Measurements from ENCODE around the gene GSTK1.

Gene GSTK1

DNA sequence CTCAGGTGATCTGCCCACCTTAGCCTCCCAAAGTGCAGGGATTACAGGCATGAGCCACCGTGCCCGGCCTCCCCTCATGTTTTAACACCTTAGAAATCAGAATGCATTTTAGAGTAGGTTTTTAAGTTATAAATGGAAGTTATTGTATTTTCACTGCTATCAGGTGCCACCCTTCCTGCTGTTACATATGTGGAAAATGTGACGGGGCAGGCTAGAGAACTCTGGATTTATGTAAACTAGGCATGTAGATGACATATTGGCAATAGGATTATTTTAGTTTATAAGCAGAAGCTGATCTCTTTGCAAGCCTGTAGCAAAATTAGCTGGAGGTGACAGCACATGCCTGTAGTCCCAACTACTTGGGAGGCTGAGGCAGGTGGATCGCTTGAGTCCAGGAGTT, 27.1 kb downstream of the GSTK1 start:
- Histone ChIP-seq H4K20me1 (ENCODE audit: low read depth, low read length) (no peaks in the 10 kb centered on the region), H3F3A (ENCODE audit: insufficient read depth) (no peaks in the 10 kb centered on the region), H3K27ac (ENCODE audit: low read depth, low read length) (no peak overlapping the region), H3K9me3 (ENCODE audit: insufficient read depth, low read length) (no peaks in the 10 kb centered on the region), H3K4me2 (ENCODE audit: low read depth, low read length, poor library complexity, severe bottlenecking) (peak overlapping the region; percentile 93), H3K27me3 (ENCODE audit: low read length) (no peaks in the 10 kb centered on the region), H3K9ac (ENCODE audit: low read length) (no peak overlapping the region), H3K79me2 (ENCODE audit: insufficient read depth, low read length) (peaks cover 36% of the 10 kb centered on the region), H2AFZ (ENCODE audit: low read depth, low read length, severe bottlenecking) (no peak overlapping the region), H3K9me2 (replicated peaks; ENCODE audit: insufficient read depth, low read length) (no peaks in the 10 kb centered on the region), H3K4me3 (ENCODE audit: insufficient read depth, low read length, poor library complexity, severe bottlenecking) (no peak overlapping the region), H3K36me3 (ENCODE audit: low read length) (peaks cover 20% of the 10 kb centered on the region; the same call in 1 of the 2 replicates)
- TF ChIP-seq EZH2phosphoT487 (conservative IDR thresholded peaks at IDR 0.05; ENCODE audit: low read length) (no peak), CTCF (IDR thresholded peaks at IDR 0.05; ENCODE audit: insufficient read depth, low read length, poor library complexity, severe bottlenecking) (no peak)

DNA sequence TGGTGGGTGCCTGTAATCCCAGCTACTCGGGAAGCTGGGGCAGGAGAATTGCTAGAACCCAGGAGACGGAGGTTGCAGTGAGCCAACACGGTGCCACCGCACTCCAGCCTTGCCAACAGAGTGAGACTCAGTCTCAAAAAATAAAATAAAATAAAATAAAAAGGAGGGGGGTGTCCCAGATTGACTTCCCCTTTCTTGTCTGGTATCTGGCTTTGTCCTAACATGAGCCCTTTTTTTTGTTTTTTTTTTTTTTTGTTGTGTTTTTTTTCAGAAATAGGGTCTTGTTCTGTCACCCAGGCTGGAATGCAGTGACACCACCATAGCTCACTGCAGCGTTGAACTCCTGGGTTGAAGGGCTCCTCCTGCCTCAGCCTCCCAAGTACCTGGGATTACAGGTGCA, 29.6 kb downstream of the GSTK1 start:
- no peak for TF ChIP-seq EZH2phosphoT487 (conservative IDR thresholded peaks at IDR 0.05; ENCODE audit: low read length)
- no peaks in the 10 kb centered on the region for H3K27me3 ChIP-seq (ENCODE audit: low read length)

DNA sequence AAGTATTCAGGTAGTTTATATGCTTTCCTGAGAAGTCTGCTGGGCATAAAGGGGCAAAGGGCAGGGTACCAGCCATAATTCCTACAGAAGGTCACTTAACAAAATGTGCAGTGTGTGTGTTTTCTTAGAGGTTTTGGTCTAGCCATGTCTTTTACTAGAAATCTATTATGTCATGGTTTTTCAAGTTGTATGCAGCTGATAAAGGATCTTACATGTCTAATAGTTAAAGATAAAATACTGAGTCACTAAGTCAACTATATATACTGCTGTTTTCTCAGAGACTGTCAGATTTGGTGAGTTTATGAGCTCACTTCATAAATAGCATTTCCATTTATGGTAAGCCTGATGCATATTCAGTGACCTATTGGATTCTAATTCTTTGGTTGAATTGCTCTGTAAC, 32.6 kb downstream of the GSTK1 start:
- Histone ChIP-seq H3F3A (ENCODE audit: insufficient read depth) (no peaks in the 10 kb centered on the region), H3K27me3 (ENCODE audit: low read length) (no peaks in the 10 kb centered on the region), H3K27ac (ENCODE audit: low read depth, low read length) (no peak overlapping the region), H4K20me1 (ENCODE audit: low read depth, low read length) (no peaks in the 10 kb centered on the region), H2AFZ (ENCODE audit: low read depth, low read length, severe bottlenecking) (no peak overlapping the region), H3K4me2 (ENCODE audit: low read depth, low read length, poor library complexity, severe bottlenecking) (no peak overlapping the region), H3K4me3 (ENCODE audit: insufficient read depth, low read length, poor library complexity, severe bottlenecking) (no peak overlapping the region), H3K36me3 (ENCODE audit: low read length) (peaks cover 55% of the 10 kb centered on the region), H3K9ac (ENCODE audit: low read length) (no peak overlapping the region), H3K79me2 (ENCODE audit: insufficient read depth, low read length) (peaks cover 27% of the 10 kb centered on the region), H3K9me3 (ENCODE audit: insufficient read depth, low read length) (no peaks in the 10 kb centered on the region), H3K9me2 (replicated peaks; ENCODE audit: insufficient read depth, low read length) (no peaks in the 10 kb centered on the region)
- no peak for TF ChIP-seq EZH2phosphoT487 (conservative IDR thresholded peaks at IDR 0.05; ENCODE audit: low read length)
- no peak for TF ChIP-seq CTCF (IDR thresholded peaks at IDR 0.05; ENCODE audit: insufficient read depth, low read length, poor library complexity, severe bottlenecking)

More for the DNA sequence above, 29.6 kb downstream of the GSTK1 start:
- no peak overlapping the region for H3K4me2 ChIP-seq (ENCODE audit: low read depth, low read length, poor library complexity, severe bottlenecking)
- no peak overlapping the region for H2AFZ ChIP-seq (ENCODE audit: low read depth, low read length, severe bottlenecking)
- H3K27ac ChIP-seq (ENCODE audit: low read depth, low read length) = no peak overlapping the region
- H3K79me2 ChIP-seq (ENCODE audit: insufficient read depth, low read length) = peaks cover 47% of the 10 kb centered on the region
- H3K9me3 ChIP-seq (ENCODE audit: insufficient read depth, low read length) = no peaks in the 10 kb centered on the region
- peaks cover 38% of the 10 kb centered on the region for H3K36me3 ChIP-seq (ENCODE audit: low read length)
- H3F3A ChIP-seq (ENCODE audit: insufficient read depth) = no peaks in the 10 kb centered on the region
- H3K4me3 ChIP-seq (ENCODE audit: insufficient read depth, low read length, poor library complexity, severe bottlenecking) = no peak overlapping the region
- H3K9ac ChIP-seq (ENCODE audit: low read length) = no peak overlapping the region
- no peaks in the 10 kb centered on the region for H4K20me1 ChIP-seq (ENCODE audit: low read depth, low read length)
- H3K9me2 ChIP-seq (replicated peaks; ENCODE audit: insufficient read depth, low read length) = no peaks in the 10 kb centered on the region

DNA sequence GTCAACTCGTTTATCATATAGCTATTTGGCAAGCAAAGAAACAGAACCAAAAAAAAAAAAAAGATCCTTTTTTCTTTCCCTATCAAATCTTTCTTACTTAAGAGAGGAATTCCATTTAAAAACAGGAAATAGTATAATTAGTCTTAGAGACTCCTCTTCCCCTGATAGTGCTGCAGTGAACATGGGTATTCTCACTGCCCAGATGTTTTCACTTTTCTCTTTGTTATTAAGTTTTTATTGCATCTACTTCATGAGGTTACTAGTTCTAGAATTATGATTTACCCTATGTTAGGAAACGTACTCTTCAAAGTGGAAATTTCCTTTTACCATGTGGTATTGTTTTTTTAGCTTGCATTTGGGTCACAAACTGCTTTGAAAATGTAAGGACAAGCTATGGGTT, 33.4 kb downstream of the GSTK1 start:
- Histone ChIP-seq H3K27me3 (ENCODE audit: low read length) (no peaks in the 10 kb centered on the region), H4K20me1 (ENCODE audit: low read depth, low read length) (no peaks in the 10 kb centered on the region), H3K36me3 (ENCODE audit: low read length) (peaks cover 54% of the 10 kb centered on the region), H3K79me2 (ENCODE audit: insufficient read depth, low read length) (peaks cover 21% of the 10 kb centered on the region; the same call in 1 of the 2 replicates), H3F3A (ENCODE audit: insufficient read depth) (no peaks in the 10 kb centered on the region), H3K4me2 (ENCODE audit: low read depth, low read length, poor library complexity, severe bottlenecking) (no peak overlapping the region), H3K9me3 (ENCODE audit: insufficient read depth, low read length) (no peaks in the 10 kb centered on the region), H3K9ac (ENCODE audit: low read length) (no peak overlapping the region), H3K27ac (ENCODE audit: low read depth, low read length) (no peak overlapping the region), H2AFZ (ENCODE audit: low read depth, low read length, severe bottlenecking) (no peak overlapping the region), H3K4me3 (ENCODE audit: insufficient read depth, low read length, poor library complexity, severe bottlenecking) (no peak overlapping the region), H3K9me2 (replicated peaks; ENCODE audit: insufficient read depth, low read length) (no peaks in the 10 kb centered on the region)
- no peak for TF ChIP-seq CTCF (IDR thresholded peaks at IDR 0.05; ENCODE audit: insufficient read depth, low read length, poor library complexity, severe bottlenecking)
- TF ChIP-seq EZH2phosphoT487 (conservative IDR thresholded peaks at IDR 0.05; ENCODE audit: low read length) = no peak
